GM19324 (cell line): Measurements from ENCODE around the gene ALPP.
"Not testable (repeated sequence)": the region's sequence is repeated elsewhere in the genome, so short reads cannot be mapped to it uniquely, and the experiment has no call there.

Source experiments
- ATAC-seq: cut with Tn5 transposase; IDR thresholded peaks from one replicate; pipeline ENCODE4 v1.9.1; 2021; ENCODE audit warnings: mild to moderate bottlenecking, moderate library complexity; ENCODE audit not compliant: unreplicated experiment, low FRiP score

The ALPP gene

GRCh38 chr2:232400256-232401015 lies 21.9 kb downstream of the ALPP start:
- no peak for ATAC-seq

- ATAC-seq = no peak
Observed at GRCh38 chr2:232402518-232402917, 24.0 kb downstream of the ALPP start.

- no peak for ATAC-seq
Observed at GRCh38 chr2:232405943-232406510, 27.5 kb downstream of the ALPP start.

- ATAC-seq = no peak
Observed at GRCh38 chr2:232406556-232407310, 28.2 kb downstream of the ALPP start, which contains the start of gene ALPG. Gene ALPG, plus strand, starts transcription at chr2:232406844. Its CDS starts 51 bp downstream, at chr2:232406895.

GRCh38 chr2:232407428-232408150 lies 29.0 kb downstream of the ALPP start:
- ATAC-seq = not testable (repeated sequence)

GRCh38 chr2:232408269-232408668 lies 29.7 kb downstream of the ALPP start:
- ATAC-seq = not testable (repeated sequence)

GRCh38 chr2:232409617-232410016 lies 31.1 kb downstream of the ALPP start:
- ATAC-seq = not testable (repeated sequence)

GRCh38 chr2:232410238-232410900 lies 31.8 kb downstream of the ALPP start:
- no peak for ATAC-seq

GRCh38 chr2:232411901-232412629 lies 33.5 kb downstream of the ALPP start:
- ATAC-seq = no peak

- no peak for ATAC-seq
Observed at GRCh38 chr2:232412986-232413385, 34.4 kb downstream of the ALPP start.

- ATAC-seq = no peak
Observed at GRCh38 chr2:232415138-232415690, 36.7 kb downstream of the ALPP start.

- no peak for ATAC-seq
Observed at GRCh38 chr2:232415736-232416520, 37.4 kb downstream of the ALPP start.

- ATAC-seq = no peak
Observed at GRCh38 chr2:232416521-232417470, 38.2 kb downstream of the ALPP start.

- ATAC-seq = no peak
Observed at GRCh38 chr2:232417489-232417888, 38.9 kb downstream of the ALPP start.

GRCh38 chr2:232418056-232418455 lies 39.5 kb downstream of the ALPP start:
- no peak for ATAC-seq

- no peak for ATAC-seq
Observed at GRCh38 chr2:232418466-232419244, 40.1 kb downstream of the ALPP start.
